OCI-LY3 (cell line): ENCODE measurements around the gene HTR1D.
"Not testable (repeated sequence)": the region's sequence is repeated elsewhere in the genome, so short reads cannot be mapped to it uniquely, and the experiment has no call there.

Experiments used
- EZH2phosphoT487 ChIP-seq: fragments of 200-600 bp; shearing (Covaris generic); IDR thresholded peaks from 2 replicates; pipeline ENCODE4 v1.6.1; 2018; ENCODE audit warnings: antibody characterized with exemption, mixed run types, low read depth
- TF ChIP-seq, protein P1 (sequence below): fragments of 200-600, 300-600 bp; sonication (generic); IDR thresholded peaks from 2 replicates; pipeline ENCODE4 v1.5.1; 2014; ENCODE audit warnings: antibody characterized with exemption, low read length, low read depth

DNA sequence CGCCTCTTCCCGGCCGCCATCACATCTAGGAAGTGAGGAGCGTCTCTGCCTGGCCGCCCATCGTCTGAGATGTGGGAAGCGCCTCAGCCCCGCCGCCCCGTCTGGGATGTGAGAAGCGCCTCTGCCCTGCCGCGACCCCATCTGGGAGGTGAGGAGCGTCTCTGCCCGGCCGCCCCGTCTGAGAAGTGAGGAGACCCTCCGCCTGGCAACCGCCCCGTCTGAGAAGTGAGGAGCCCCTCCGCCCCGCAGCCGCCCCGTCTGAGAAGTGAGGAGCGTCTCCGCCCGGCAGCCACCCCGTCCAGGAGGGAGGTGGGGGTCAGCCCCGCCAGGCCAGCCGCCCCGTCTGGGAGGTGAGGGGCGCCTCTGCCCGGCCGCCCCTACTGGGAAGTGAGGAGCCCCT lies 40.1 kb upstream of the HTR1D start:
- TF ChIP-seq, protein P1, sequence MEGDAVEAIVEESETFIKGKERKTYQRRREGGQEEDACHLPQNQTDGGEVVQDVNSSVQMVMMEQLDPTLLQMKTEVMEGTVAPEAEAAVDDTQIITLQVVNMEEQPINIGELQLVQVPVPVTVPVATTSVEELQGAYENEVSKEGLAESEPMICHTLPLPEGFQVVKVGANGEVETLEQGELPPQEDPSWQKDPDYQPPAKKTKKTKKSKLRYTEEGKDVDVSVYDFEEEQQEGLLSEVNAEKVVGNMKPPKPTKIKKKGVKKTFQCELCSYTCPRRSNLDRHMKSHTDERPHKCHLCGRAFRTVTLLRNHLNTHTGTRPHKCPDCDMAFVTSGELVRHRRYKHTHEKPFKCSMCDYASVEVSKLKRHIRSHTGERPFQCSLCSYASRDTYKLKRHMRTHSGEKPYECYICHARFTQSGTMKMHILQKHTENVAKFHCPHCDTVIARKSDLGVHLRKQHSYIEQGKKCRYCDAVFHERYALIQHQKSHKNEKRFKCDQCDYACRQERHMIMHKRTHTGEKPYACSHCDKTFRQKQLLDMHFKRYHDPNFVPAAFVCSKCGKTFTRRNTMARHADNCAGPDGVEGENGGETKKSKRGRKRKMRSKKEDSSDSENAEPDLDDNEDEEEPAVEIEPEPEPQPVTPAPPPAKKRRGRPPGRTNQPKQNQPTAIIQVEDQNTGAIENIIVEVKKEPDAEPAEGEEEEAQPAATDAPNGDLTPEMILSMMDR: not testable (repeated sequence)
- not testable (repeated sequence) for TF ChIP-seq EZH2phosphoT487
